K562 (cell line): ENCODE results near the gene SPNS1. TPM values are rescaled to one million over a fixed set of nuclear protein-coding genes. Genes with fewer than 3 reads are reported as not detected.

Source experiments
- ATAC-seq: fragments of 200-7000 bp; cut with Tn5 transposase; 3 replicates; pipeline ENCODE4 v1.9.1; 2020; ENCODE audit warnings: moderate library complexity
- BruUV-seq: library from RNA; stranded (reverse); fragments of 400-500 nt; replicated peaks from 2 replicates; lab custom pipeline; 2021; lab: Mats Ljungman, UMichigan
- CTCF ChIA-PET: fragments of 300-600 bp; formaldehyde crosslinking; extraction: SDS; loops from one replicate; lab custom pipeline; 2021; ENCODE audit warnings: low intra/inter-chr PET ratio; lab: Yijun Ruan, JAX
- POLR2A ChIA-PET: fragments of 300-600, 350-650 bp; sonication (Branson Sonifier 250); formaldehyde crosslinking; extraction: SDS; loops from one replicate; lab custom pipeline; 2021; ENCODE audit warnings: antibody characterized with exemption, inconsistent platforms; lab: Yijun Ruan, JAX
- DNase-seq, 4 experiments: peaks; one replicate each; pipeline versions ENCODE4 v3.0.0 to v3.0.0-alpha.2; 2011 to 2018; ENCODE audit warnings: low spot score in 3 of 4, mixed read lengths in 3 of 4; ENCODE audit errors: extremely low read depth in 1 of 4
- FAIRE-seq: peaks from 2 replicates; lab custom pipeline; 2011; peaks lifted over from hg19 to GRCh38; lab: Jason Lieb, UNC
- H2AFZ ChIP-seq: 2 replicates; pipeline ENCODE4 v1.6.0; 2011; ENCODE audit warnings: low read depth, low read length, control low read depth, inconsistent platforms
- H3K27ac ChIP-seq: fragments of 200-600 bp; 3 replicates; pipeline ENCODE4 v1.8.0; 2011; ENCODE audit warnings: low read depth, mild to moderate bottlenecking, control low read depth, inconsistent platforms, low read length, moderate library complexity, mixed read lengths; ENCODE audit errors: extremely low read depth
- H3K27me3 ChIP-seq, 2 experiments: fragments of 300-600 bp in 1 of 2; 2 replicates in 1 of 2; 3 replicates in 1 of 2; pipeline versions ENCODE4 v1.6.0 to v1.8.0; 2011; ENCODE audit warnings: inconsistent platforms in 2 of 2, low read length in 2 of 2, mild to moderate bottlenecking in 1 of 2, mixed read lengths in 1 of 2, moderate library complexity in 1 of 2; ENCODE audit not compliant: control insufficient read depth in 2 of 2, insufficient read depth in 2 of 2
- H3K36me3 ChIP-seq: fragments of 300-600 bp; 3 replicates; pipeline ENCODE4 v1.8.0; 2011; ENCODE audit warnings: mild to moderate bottlenecking, low read length, inconsistent platforms; ENCODE audit not compliant: control insufficient read depth, insufficient read depth
- H3K4me1 ChIP-seq, 2 experiments: fragments of 200-600 bp in 1 of 2; replicated peaks in 1 of 2; 2 replicates in 1 of 2; 3 replicates in 1 of 2; pipeline versions ENCODE4 v1.5.1 to v1.8.0; 2011; ENCODE audit warnings: inconsistent platforms in 2 of 2, low read length in 2 of 2, mild to moderate bottlenecking in 1 of 2, mixed read lengths in 1 of 2, moderate library complexity in 1 of 2; ENCODE audit not compliant: control insufficient read depth in 2 of 2, insufficient read depth in 2 of 2
- H3K4me2 ChIP-seq: 2 replicates; pipeline ENCODE4 v1.6.1; 2011; ENCODE audit warnings: low read length, control low read depth, inconsistent platforms, mixed read lengths; ENCODE audit not compliant: insufficient read depth
- H3K4me3 ChIP-seq: fragments of 200-600 bp; sonication (generic), shearing (Covaris generic); 2 replicates; pipeline ENCODE4 v1.5.1; 2016; ENCODE audit warnings: control low read depth, inconsistent platforms
- H3K79me2 ChIP-seq: fragments of 200-600 bp; 3 replicates; pipeline ENCODE4 v1.8.0; 2011; ENCODE audit warnings: low read length, inconsistent platforms; ENCODE audit not compliant: control insufficient read depth, insufficient read depth
- H3K9ac ChIP-seq, 2 experiments: 2 replicates each; pipeline versions ENCODE4 v1.6.0 to v1.6.1; 2011; ENCODE audit warnings: low read depth in 2 of 2, low read length in 2 of 2, control low read depth in 1 of 2, inconsistent platforms in 1 of 2, mild to moderate bottlenecking in 1 of 2, mixed read lengths in 1 of 2; ENCODE audit not compliant: insufficient read depth in 1 of 2
- H3K9me1 ChIP-seq: one replicate; pipeline ENCODE4 v1.6.0; 2011; ENCODE audit warnings: inconsistent platforms, mild to moderate bottlenecking, low read length, moderate library complexity; ENCODE audit not compliant: control insufficient read depth, insufficient read depth
- H3K9me3 ChIP-seq: replicated peaks from 2 replicates; pipeline ENCODE4 v1.5.1; 2011; ENCODE audit warnings: low read depth, low read length, inconsistent platforms; ENCODE audit not compliant: control insufficient read depth, insufficient read depth
- H4K20me1 ChIP-seq: replicated peaks from 2 replicates; pipeline ENCODE4 v1.6.1; 2011; ENCODE audit warnings: low read length, inconsistent platforms, mixed read lengths; ENCODE audit not compliant: control insufficient read depth, insufficient read depth
- CCNT2 ChIP-seq: IDR thresholded peaks from 2 replicates; pipeline ENCODE4 v1.6.1; 2011; ENCODE audit warnings: borderline replicate concordance, low read depth, mild to moderate bottlenecking, moderate library complexity, mixed read lengths, low read length; ENCODE audit not compliant: insufficient read length; ENCODE audit errors: extremely low read depth
- E2F5 ChIP-seq: sonication (generic); formaldehyde crosslinking; IDR thresholded peaks from 2 replicates; pipeline ENCODE4 v1.8.0; 2022; ENCODE audit warnings: mild to moderate bottlenecking, missing genetic modification reagents
- ELF2 ChIP-seq: fragments of 250-450 bp; sonication (Bioruptor Pico); IDR thresholded peaks from 2 replicates; pipeline ENCODE4 v1.5.0; 2021; ENCODE audit warnings: mild to moderate bottlenecking
- ETV6 ChIP-seq, 3 experiments: fragments of 150-350 bp in 1 of 3; sonication (generic) in 1 of 3; formaldehyde crosslinking in 1 of 3; IDR thresholded peaks; 2 replicates each; pipeline versions ENCODE4 v1.6.1 to v1.8.0; 2014 to 2022; ENCODE audit warnings: borderline replicate concordance in 2 of 3, low read depth in 2 of 3, antibody characterized with exemption in 1 of 3, low read length in 1 of 3, mild to moderate bottlenecking in 1 of 3, missing genetic modification reagents in 1 of 3
- FOS ChIP-seq: IDR thresholded peaks from 3 replicates; pipeline ENCODE4 v1.6.1; 2011; ENCODE audit not compliant: insufficient read length; ENCODE audit errors: extremely low read depth
- HDAC1 ChIP-seq, 2 experiments: fragments of 450-650 bp; IDR thresholded peaks; 2 replicates each; pipeline ENCODE4 v1.6.1; 2016 to 2017; ENCODE audit warnings: inconsistent platforms in 1 of 2, mild to moderate bottlenecking in 1 of 2, moderate library complexity in 1 of 2
- HDAC6 ChIP-seq: IDR thresholded peaks from 2 replicates; pipeline ENCODE4 v1.6.1; 2012; ENCODE audit warnings: low read depth, mild to moderate bottlenecking, control low read depth, inconsistent platforms, low read length, moderate library complexity
- PRMT5 ChIP-seq: sonication (generic); formaldehyde crosslinking; IDR thresholded peaks from 2 replicates; pipeline ENCODE4 v1.5.0; 2020; ENCODE audit warnings: missing genetic modification reagents
- RBM34 ChIP-seq: fragments of 200-400 bp; formaldehyde crosslinking; IDR thresholded peaks from 2 replicates; pipeline ENCODE4 v1.6.1; 2018; ENCODE audit warnings: low read length, borderline replicate concordance; ENCODE audit not compliant: insufficient read depth
- RUNX1 ChIP-seq: sonication (generic); IDR thresholded peaks from 2 replicates; pipeline ENCODE4 v1.6.1; 2016; ENCODE audit warnings: antibody characterized with exemption, low read depth
- SOX6 ChIP-seq: fragments of 450-650 bp; IDR thresholded peaks from 2 replicates; pipeline ENCODE4 v1.6.1; 2014; ENCODE audit warnings: mild to moderate bottlenecking
- SRF ChIP-seq, 2 experiments: fragments of 250-450, 450-650 bp in 1 of 2; sonication (Bioruptor Pico) in 1 of 2; sonication (generic) in 1 of 2; formaldehyde crosslinking; IDR thresholded peaks; 2 replicates each; pipeline versions ENCODE4 v1.5.0 to v1.5.1; 2020 to 2022; ENCODE audit warnings: mild to moderate bottlenecking in 1 of 2, missing genetic modification reagents in 1 of 2
- TCF7 ChIP-seq: sonication (generic); IDR thresholded peaks from 2 replicates; pipeline ENCODE4 v1.6.1; 2016; ENCODE audit warnings: antibody characterized with exemption, borderline replicate concordance
- WGBS: fragments of 100-300 bp; shearing (Covaris generic); methylation state at CpG from one replicate; pipeline ENCODE4 v1.1.6; 2016; ENCODE audit warnings: low coverage, mixed read lengths; ENCODE audit not compliant: insufficient coverage; ENCODE audit errors: missing lambda C conversion rate; 5-methylcytosine and 5-hydroxymethylcytosine counted together
- in situ Hi-C: fragments of 300-500 bp; cut with MboI; formaldehyde crosslinking; loops from 4 replicates; pipeline ENCODE4 v1.15.0; 2018; ENCODE audit warnings: inconsistent platforms, mixed read lengths
- intact Hi-C: fragments of 100-400 bp; cut with micrococcal nuclease; formaldehyde crosslinking; loops from 2 replicates; pipeline ENCODE4 v1.14.2; 2022
- polyA plus RNA-seq, 8 experiments: library from polyadenylated mRNA; depleted of rRNA in 4 of 8; stranded (reverse) in 5 of 8; unstranded in 3 of 8; fragments of >200 nt; fragmentation: Nextera tagmentation in 2 of 8; fragmentation: Illumina TruSeq in 1 of 8; extraction: Ambion mirVana in 2 of 8; extraction: Trizol in 1 of 8; gene quantifications; 2 replicates each; pipeline versions ENCODE4 v1.2.1 to v1.2.3, GENCODE V29; 2011 to 2014; ENCODE audit warnings: inconsistent platforms in 1 of 8, missing spikeins in 1 of 8
- total RNA-seq, 7 experiments: library from RNA; depleted of rRNA in 6 of 7; stranded (reverse); fragments of >200 nt in 6 of 7; fragmentation: Illumina TruSeq in 2 of 7; extraction: Trizol in 2 of 7; gene quantifications; 2 replicates each; pipeline versions ENCODE4 v1.2.1 to v1.2.3, GENCODE V29; 2011 to 2021; ENCODE audit warnings: low replicate concordance in 1 of 7
- TF ChIP-seq, protein P1 (sequence below): fragments of 450-650 bp; IDR thresholded peaks from 2 replicates; pipeline ENCODE4 v1.7.1; 2018; ENCODE audit warnings: mild to moderate bottlenecking, low read depth; ENCODE audit not compliant: partially characterized antibody
- TF ChIP-seq, protein P2 (sequence below): sonication (generic); formaldehyde crosslinking; IDR thresholded peaks from 2 replicates; pipeline ENCODE4 v1.8.0; 2022; ENCODE audit warnings: mild to moderate bottlenecking, missing genetic modification reagents, borderline replicate concordance

SPNS1 gene
- total and polyA plus RNA-seq, 9 of the 15 experiments (the other 6 are each of a cell fraction or from before 2014, with no cell fraction given) = 0.58 to 64.9 (median 13.7) TPM

DNA sequence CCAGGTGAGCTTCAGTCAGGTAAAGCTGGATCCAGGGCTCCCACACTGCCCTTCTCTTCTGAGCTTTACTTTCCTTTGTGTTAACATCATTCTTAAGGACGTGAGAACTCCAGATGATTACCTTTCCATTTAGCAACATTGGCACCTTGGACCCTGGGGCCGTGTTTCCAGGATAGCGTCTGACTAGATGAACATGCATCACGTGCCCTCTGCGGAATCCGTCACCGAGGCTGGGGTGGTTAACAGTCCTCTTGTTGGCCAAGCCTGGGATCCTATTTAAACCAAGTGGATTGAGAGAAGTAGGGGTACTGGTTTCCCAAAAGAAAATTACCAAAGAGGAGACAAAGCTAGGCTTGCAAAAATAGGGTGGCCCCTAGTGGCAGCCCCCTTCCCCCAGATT is 6.4 kb downstream of the SPNS1 start:
- POLR2A ChIA-PET = interaction anchor here (0.6 kb wide), 1 partner anchor 177 kb away, joined by 3 read pairs; no protein-coding TSS in a partner anchor
- intact Hi-C loops = no loop called here
- no peaks in the 10 kb centered on the region for H4K20me1 ChIP-seq
- FAIRE-seq (no peak), ATAC-seq (no peak), DNase-seq (no peak)
- no peak overlapping the region for H3K4me2 ChIP-seq
- no peak overlapping the region for H2AFZ ChIP-seq
- peaks cover 6 to 33% of the 10 kb centered on the region in 2 experiments; a peak in 1 of 5 replicates for H3K4me1 ChIP-seq
- no peaks in the 10 kb centered on the region for H3K79me2 ChIP-seq
- CTCF ChIA-PET = no interaction called here
- no peak overlapping the region for H3K27ac ChIP-seq
- in situ Hi-C loops = loop anchor here (10.0 to 25.0 kb wide), 2 partner anchors 104 to 1231 kb away; no protein-coding TSS in a partner anchor
- no peak overlapping the region for H3K4me3 ChIP-seq
- peaks cover 5% of the 10 kb centered on the region; the same call in 1 of the 2 replicates for H3K9me3 ChIP-seq
- H3K9ac ChIP-seq = no peak overlapping the region
- no TSS peak for BruUV-seq
- peaks cover 3% of the 10 kb centered on the region for H3K9me1 ChIP-seq
- no peaks in the 10 kb centered on the region for H3K27me3 ChIP-seq
- WGBS = 97% methylated on average over 7 of the region's 7 CpGs
- peaks cover 47% of the 10 kb centered on the region for H3K36me3 ChIP-seq
- no peak for TF ChIP-seq ELF2 (CRISPR knock-in tag)
- no peak for TF ChIP-seq SOX6
- no peak for TF ChIP-seq SRF (CRISPR knock-in tag; IDR thresholded peaks at IDR 0.05)
- no peak for TF ChIP-seq HDAC6
- TF ChIP-seq, protein P1, sequence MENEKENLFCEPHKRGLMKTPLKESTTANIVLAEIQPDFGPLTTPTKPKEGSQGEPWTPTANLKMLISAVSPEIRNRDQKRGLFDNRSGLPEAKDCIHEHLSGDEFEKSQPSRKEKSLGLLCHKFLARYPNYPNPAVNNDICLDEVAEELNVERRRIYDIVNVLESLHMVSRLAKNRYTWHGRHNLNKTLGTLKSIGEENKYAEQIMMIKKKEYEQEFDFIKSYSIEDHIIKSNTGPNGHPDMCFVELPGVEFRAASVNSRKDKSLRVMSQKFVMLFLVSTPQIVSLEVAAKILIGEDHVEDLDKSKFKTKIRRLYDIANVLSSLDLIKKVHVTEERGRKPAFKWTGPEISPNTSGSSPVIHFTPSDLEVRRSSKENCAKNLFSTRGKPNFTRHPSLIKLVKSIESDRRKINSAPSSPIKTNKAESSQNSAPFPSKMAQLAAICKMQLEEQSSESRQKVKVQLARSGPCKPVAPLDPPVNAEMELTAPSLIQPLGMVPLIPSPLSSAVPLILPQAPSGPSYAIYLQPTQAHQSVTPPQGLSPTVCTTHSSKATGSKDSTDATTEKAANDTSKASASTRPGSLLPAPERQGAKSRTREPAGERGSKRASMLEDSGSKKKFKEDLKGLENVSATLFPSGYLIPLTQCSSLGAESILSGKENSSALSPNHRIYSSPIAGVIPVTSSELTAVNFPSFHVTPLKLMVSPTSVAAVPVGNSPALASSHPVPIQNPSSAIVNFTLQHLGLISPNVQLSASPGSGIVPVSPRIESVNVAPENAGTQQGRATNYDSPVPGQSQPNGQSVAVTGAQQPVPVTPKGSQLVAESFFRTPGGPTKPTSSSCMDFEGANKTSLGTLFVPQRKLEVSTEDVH = no peak
- no peak for TF ChIP-seq HDAC1 (IDR thresholded peaks at IDR 0.05)
- no peak for TF ChIP-seq PRMT5
- no peak for TF ChIP-seq RBM34
- no peak for TF ChIP-seq E2F5 (CRISPR knock-in tag)
- TF ChIP-seq ETV6 (IDR thresholded peaks at IDR 0.05; ENCODE audit: borderline replicate concordance in 1 of 2, low read depth in 2 of 2, low read length in 1 of 2) = no peak
- no peak for TF ChIP-seq ETV6 (CRISPR knock-in tag; IDR thresholded peaks at IDR 0.05; ENCODE audit: borderline replicate concordance)
- TF ChIP-seq, protein P2, sequence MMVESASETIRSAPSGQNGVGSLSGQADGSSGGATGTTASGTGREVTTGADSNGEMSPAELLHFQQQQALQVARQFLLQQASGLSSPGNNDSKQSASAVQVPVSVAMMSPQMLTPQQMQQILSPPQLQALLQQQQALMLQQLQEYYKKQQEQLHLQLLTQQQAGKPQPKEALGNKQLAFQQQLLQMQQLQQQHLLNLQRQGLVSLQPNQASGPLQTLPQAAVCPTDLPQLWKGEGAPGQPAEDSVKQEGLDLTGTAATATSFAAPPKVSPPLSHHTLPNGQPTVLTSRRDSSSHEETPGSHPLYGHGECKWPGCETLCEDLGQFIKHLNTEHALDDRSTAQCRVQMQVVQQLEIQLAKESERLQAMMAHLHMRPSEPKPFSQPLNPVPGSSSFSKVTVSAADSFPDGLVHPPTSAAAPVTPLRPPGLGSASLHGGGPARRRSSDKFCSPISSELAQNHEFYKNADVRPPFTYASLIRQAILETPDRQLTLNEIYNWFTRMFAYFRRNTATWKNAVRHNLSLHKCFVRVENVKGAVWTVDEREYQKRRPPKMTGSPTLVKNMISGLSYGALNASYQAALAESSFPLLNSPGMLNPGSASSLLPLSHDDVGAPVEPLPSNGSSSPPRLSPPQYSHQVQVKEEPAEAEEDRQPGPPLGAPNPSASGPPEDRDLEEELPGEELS = no peak
- no peak for TF ChIP-seq FOS
- no peak for TF ChIP-seq RUNX1
- TF ChIP-seq TCF7 = no peak
- no peak for TF ChIP-seq CCNT2
